HG03571 (cell line): ENCODE results near the gene OSBPL3.

ENCODE experiments used
- ATAC-seq: cut with Tn5 transposase; IDR thresholded peaks from one replicate; pipeline ENCODE4 v1.9.1; 2021; ENCODE audit not compliant: unreplicated experiment

OSBPL3 gene

GRCh38 chr7:24868741-24869140 is 111.2 kb downstream of the OSBPL3 start:
- no peak for ATAC-seq

DNA sequence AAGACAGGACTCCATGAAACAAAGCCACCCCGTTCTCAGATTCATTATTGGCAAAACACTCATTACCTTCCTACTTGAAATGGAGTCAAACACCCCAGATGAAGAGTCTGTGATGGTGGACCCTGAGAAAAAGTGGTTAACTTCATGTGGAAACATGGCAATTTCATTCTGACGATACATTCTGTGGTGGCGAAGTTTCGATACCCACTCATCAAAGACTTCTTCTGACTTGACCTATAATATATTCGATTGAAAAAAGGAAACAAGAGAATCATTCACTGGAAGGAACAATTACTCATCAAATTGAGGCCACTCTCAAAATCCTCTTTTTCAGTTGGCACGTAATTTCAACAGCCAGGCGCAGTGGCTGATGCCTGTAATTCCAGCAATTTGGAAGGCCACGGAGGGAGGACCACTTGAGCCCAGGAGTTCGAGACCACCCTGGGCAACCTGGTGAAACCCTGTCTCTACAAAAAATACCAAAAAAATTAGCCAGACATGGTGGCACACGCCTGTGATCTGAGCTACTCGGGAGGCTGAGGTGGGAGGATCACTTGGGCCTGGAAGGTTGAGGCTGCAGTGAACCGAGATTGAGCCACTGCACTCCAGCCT is 113.9 kb downstream of the OSBPL3 start:
- no peak for ATAC-seq

- ATAC-seq, result no peak
Observed at GRCh38 chr7:24864214-24864817, 115.7 kb downstream of the OSBPL3 start.

DNA sequence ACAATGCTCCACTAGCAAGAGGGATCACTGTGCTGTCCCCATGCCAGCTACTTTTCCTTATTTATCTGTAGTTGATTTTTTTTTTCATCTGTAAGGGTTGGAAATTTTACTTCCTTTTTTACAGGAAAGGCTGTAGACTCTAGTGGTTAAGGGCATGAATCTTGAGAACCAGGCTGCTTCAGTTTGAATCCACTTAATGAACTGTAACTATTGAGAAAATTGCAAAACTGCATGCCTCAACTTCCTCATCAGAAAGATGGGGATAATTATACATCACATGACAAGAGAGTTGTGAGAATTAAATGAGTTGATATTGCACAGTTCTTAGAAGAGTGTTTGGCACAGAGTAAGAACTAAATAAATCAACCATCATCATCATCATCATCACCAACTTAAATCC is 116.4 kb downstream of the OSBPL3 start:
- ATAC-seq, result no peak

GRCh38 chr7:24862461-24862860 is 117.5 kb downstream of the OSBPL3 start:
- ATAC-seq, result no peak

GRCh38 chr7:24861336-24861735 is 118.6 kb downstream of the OSBPL3 start:
- ATAC-seq, result no peak

- no peak for ATAC-seq
Observed at GRCh38 chr7:24860611-24861010, 119.4 kb downstream of the OSBPL3 start.

DNA sequence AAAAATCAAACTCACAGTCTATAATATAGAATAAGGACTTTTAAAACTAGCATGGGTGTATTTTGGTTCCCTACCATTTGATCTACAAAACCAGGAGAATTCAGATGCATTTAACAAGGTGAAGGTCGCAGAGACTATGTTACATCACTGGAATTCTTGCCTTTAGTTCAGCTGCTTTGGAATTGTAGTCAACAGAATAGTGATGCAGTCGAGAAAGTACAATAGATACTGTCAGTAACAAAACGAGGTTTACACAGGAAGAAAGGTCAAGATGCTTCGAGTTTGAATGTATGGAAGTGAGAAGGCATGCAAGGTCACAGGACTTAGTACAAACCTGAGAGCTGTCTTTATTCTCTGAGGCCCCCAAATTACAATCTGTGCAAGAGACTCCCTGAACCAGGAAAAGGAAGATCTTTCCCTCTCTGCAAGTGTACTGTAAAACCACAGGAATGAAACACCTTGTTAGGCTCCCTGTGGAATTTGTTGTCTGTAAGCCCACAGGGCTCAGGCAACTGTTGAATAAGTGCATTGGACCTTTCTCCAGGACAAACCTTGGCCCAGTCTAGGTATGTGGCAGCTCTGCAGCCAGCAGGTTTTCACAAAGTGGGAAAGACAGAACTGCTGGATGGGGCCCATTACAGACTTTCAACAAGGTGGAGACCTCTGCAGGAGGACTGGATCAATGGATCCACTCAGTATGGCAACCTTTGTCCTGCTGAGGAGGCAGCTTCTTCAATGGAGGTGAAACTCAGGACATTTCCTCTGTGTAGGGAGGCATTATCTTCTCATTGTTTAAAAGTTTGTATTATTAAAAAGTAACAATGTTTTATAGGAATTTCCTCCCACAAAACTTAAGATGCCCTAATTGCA is 121.6 kb downstream of the OSBPL3 start:
- no peak for ATAC-seq

DNA sequence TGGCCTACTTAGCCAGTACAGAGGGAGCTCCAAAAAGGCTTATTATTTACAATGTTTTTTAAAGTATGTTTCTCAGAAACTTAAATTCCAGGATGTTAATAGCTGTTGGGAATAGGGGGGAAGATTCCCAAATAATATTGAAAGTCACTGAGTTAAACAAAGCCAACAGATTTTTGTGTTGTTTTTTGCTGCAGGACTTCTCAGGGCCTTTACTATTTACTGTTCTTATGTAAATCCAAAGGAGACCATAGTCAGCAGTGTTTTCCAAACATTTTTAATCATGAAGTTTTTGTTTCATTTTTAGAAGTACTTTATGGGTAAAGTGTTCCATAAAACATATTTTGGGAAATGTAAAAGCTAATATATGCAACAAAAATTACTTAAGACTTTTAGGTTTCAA is 122.4 kb downstream of the OSBPL3 start:
- no peak for ATAC-seq

DNA sequence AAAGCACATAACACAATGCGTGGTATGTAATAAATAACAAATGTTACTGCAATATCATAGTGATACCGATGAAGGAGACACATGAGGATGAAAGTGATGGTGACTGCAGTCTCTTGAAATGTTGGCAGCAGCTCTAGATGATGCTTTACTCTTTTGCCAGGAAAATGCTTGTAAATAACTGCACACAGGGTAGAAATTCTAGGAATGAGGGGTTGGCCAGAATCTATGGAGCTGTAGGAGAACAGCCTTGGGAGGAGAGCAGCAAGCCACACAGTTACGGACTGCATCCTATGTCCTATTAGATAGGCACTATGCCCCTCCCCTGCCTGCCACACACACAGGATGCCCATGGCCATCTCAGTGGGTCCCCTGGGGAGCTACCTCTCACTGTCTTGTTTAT is 125.1 kb downstream of the OSBPL3 start:
- ATAC-seq, result no peak

GRCh38 chr7:24851786-24852185 is 128.2 kb downstream of the OSBPL3 start:
- ATAC-seq, result no peak

DNA sequence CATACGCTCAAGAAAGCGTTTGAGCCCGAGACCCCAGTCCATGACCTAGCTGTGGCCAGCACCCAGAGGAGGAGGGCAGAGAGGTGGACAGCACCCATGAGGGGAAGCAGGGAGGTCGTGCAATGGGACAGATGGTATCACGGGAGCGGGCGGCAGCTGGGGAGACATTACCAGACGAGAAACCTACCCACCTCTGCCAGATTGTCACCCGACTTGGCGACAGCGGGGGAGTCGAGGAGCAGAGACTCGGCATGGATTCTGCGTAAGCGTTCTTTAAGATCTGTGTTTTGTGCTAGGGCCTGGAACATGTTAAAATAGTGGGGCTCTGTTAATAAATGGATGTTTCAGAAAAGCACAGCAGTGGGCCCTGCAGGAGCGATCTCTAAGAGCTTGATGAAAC is 131.1 kb downstream of the OSBPL3 start:
- ATAC-seq, result no peak

- ATAC-seq, result no peak
Observed at GRCh38 chr7:24847754-24848153, 132.2 kb downstream of the OSBPL3 start.

DNA sequence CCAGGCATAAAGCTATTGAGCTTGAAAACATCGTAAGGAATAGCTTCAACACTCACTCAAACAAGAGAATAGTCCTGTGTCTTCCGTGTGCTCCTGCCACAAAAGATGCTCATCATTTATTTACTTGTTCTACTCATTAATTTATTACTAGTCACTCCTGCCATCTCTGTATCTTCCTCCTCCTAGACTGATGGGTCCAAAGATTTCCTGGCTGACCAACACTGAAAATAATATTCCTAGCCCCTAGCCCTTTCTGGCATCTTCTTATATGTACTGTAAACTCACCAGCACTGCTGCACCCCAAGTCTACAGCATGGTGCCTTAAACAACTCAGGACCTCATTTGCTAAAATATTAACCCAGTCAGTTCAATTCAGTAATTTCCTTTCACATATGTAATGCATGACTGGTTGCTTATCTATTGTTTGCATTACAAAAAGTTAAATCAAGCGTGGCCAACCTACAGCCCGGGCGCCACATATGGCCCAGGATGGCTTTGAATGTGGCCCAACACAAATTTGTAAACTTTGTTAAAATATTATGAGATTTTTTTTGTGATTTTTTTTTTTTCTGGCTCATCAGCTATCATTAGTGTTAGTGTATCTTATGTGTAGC is 136.1 kb downstream of the OSBPL3 start:
- no peak for ATAC-seq

- ATAC-seq, result peak; percentile 48
Observed at GRCh38 chr7:24842449-24843241, 137.3 kb downstream of the OSBPL3 start.

DNA sequence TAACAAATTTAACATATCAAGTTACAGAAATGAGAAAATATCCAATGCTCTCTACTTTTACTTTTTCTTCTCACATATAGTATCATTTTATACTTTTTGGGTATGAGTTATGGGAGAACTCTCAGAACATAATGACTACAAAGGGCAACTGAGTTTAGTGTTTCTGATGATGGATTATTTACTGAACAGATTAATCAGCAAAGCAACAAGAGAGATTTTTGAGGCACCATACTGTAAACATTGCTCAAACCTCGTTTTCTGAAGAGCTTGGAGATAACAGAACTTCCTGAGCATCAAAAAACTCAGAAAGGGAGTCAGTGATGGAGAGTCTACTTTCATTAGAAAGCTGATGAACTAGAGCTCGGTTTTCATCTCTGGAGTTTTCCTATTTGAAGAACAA is 137.9 kb downstream of the OSBPL3 start:
- no peak for ATAC-seq

GRCh38 chr7:24840563-24840962 is 139.4 kb downstream of the OSBPL3 start:
- ATAC-seq, result no peak

GRCh38 chr7:24836084-24836483 is 143.9 kb downstream of the OSBPL3 start:
- ATAC-seq, result peak; percentile 73

DNA sequence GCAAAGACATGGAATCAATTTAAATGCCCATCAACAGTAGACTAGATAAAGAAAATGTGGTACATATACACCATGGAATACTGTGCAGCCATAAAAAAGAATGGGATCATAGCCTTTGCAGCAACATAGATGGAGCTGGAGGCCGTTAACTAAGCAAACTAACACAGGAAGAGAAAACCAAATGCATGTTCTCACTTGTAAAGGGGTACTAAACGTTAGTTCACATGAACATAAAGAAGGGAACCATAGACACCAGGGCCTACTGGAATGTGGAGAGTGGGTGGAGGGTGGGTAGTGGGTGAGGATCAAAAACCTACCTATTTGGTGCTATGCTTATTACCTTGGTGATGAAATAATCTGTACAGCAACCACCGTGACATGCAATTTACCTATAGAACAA is 144.3 kb downstream of the OSBPL3 start:
- ATAC-seq, result peak; percentile 21

- no peak for ATAC-seq
Observed at GRCh38 chr7:24834128-24834798, 145.7 kb downstream of the OSBPL3 start.
